ENCODE data around the gene SLC25A20. TPM values are rescaled to one million over a fixed set of nuclear protein-coding genes. Genes with fewer than 3 reads are reported as not detected.

Gene SLC25A20
- total RNA-seq, 1 experiment from 2014 or later: 12.2 TPM

- no peak for DNase-seq (ENCODE audit: low read depth, low spot score)
- CTCF ChIA-PET: no interaction called here
- Histone ChIP-seq H3K36me3 (ENCODE audit: control insufficient read depth, insufficient read depth, low read length) (no peaks in the 10 kb centered on the region), H3K4me1 (ENCODE audit: control insufficient read depth, insufficient read depth, low read length) (no peaks in the 10 kb centered on the region), H3K9me3 (ENCODE audit: control insufficient read depth, insufficient read depth, low read depth, low read length) (no peaks in the 10 kb centered on the region), H3K27ac (ENCODE audit: low read length) (no peak overlapping the region), H3K4me3 (ENCODE audit: low read depth in 2 of 2, low read length in 2 of 2) (no peak overlapping the region), H3K27me3 (ENCODE audit: control insufficient read depth, insufficient read depth, low read length) (no peaks in the 10 kb centered on the region)
- TF ChIP-seq, protein P1, sequence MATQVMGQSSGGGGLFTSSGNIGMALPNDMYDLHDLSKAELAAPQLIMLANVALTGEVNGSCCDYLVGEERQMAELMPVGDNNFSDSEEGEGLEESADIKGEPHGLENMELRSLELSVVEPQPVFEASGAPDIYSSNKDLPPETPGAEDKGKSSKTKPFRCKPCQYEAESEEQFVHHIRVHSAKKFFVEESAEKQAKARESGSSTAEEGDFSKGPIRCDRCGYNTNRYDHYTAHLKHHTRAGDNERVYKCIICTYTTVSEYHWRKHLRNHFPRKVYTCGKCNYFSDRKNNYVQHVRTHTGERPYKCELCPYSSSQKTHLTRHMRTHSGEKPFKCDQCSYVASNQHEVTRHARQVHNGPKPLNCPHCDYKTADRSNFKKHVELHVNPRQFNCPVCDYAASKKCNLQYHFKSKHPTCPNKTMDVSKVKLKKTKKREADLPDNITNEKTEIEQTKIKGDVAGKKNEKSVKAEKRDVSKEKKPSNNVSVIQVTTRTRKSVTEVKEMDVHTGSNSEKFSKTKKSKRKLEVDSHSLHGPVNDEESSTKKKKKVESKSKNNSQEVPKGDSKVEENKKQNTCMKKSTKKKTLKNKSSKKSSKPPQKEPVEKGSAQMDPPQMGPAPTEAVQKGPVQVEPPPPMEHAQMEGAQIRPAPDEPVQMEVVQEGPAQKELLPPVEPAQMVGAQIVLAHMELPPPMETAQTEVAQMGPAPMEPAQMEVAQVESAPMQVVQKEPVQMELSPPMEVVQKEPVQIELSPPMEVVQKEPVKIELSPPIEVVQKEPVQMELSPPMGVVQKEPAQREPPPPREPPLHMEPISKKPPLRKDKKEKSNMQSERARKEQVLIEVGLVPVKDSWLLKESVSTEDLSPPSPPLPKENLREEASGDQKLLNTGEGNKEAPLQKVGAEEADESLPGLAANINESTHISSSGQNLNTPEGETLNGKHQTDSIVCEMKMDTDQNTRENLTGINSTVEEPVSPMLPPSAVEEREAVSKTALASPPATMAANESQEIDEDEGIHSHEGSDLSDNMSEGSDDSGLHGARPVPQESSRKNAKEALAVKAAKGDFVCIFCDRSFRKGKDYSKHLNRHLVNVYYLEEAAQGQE (IDR thresholded peaks at IDR 0.05; ENCODE audit: insufficient read depth in 1 of 2, low read depth in 2 of 2, low read length in 1 of 2): no peak
- TF ChIP-seq CTCF (IDR thresholded peaks at IDR 0.05) (no peak), SIN3A (IDR thresholded peaks at IDR 0.05; ENCODE audit: borderline replicate concordance, insufficient read depth, low read depth, low read length) (no peak)
- no peak for ATAC-seq
- BruUV-seq (replicated peaks): no TSS peak
- intact Hi-C loops (cut with micrococcal nuclease; ENCODE audit: unreplicated experiment) (no loop called here), in situ Hi-C loops (cut with HindIII; ENCODE audit: low pct_unique_long_range_greater_than_20kb, low sequenced_read_pairs) (no loop called here)
- POLR2A ChIA-PET: no interaction called here
Observed at GRCh38 chr3:48837163-48837562, 61.5 kb downstream of the SLC25A20 start.

DNA sequence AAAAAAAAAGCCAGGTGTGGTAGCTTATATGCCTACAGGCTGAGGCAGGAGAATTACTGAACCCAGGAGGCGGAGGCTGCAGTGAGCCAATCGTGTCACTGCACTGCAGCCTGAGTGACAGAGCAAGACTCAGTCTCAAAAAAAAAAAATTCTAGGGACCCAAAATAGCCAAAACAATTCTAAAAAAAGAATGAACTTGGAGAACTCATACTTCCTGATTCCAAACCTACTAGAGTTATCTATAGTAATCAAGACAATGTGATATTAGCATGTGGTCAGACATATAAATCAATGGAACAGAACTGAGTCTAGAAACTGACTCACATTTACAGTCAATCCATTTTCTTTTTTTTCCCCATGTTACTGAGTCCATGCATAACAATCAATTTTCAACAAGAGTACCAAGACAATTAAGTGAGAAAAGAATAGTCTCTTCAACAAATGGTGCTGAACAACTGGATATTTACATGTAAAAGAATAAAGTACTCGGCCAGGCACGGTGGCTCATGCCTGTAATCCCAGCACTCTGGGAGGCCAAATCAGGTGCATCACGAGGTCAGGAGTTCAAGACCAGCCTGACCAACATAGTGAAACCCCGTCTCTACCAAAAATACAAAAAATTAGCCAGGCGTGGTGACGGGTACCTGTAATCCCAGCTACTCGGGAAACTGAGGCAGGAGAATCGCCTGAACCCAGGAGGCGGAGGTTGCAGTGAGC lies 62.9 kb downstream of the SLC25A20 start:
- in situ Hi-C loops (cut with HindIII; ENCODE audit: low pct_unique_long_range_greater_than_20kb, low sequenced_read_pairs): no loop called here
- BruUV-seq (replicated peaks): no TSS peak

More for the DNA sequence above, 62.9 kb downstream of the SLC25A20 start:
- intact Hi-C loops (cut with micrococcal nuclease; ENCODE audit: unreplicated experiment): no loop called here
- no peak overlapping the region for H3K27ac ChIP-seq (ENCODE audit: low read length)
- no peaks in the 10 kb centered on the region for H3K36me3 ChIP-seq (ENCODE audit: control insufficient read depth, insufficient read depth, low read length)
- CTCF ChIA-PET: no interaction called here
- no peak for TF ChIP-seq SIN3A (IDR thresholded peaks at IDR 0.05; ENCODE audit: borderline replicate concordance, insufficient read depth, low read depth, low read length)
- no peak for TF ChIP-seq CTCF (IDR thresholded peaks at IDR 0.05)
- no peak for TF ChIP-seq TCF7L2 (IDR thresholded peaks at IDR 0.05; ENCODE audit: low read depth, low read length)
- TF ChIP-seq POLR2AphosphoS5 (IDR thresholded peaks at IDR 0.05; ENCODE audit: low read depth, low read length): no peak
- TF ChIP-seq, protein P1 (IDR thresholded peaks at IDR 0.05; ENCODE audit: insufficient read depth in 1 of 2, low read depth in 2 of 2, low read length in 1 of 2): no peak
- POLR2A ChIA-PET: no interaction called here
- H3K4me3 ChIP-seq (ENCODE audit: low read depth in 2 of 2, low read length in 2 of 2): no peak overlapping the region
- DNase-seq (ENCODE audit: low read depth, low spot score): no peak
- no peaks in the 10 kb centered on the region for H3K9me3 ChIP-seq (ENCODE audit: control insufficient read depth, insufficient read depth, low read depth, low read length)
- no peaks in the 10 kb centered on the region for H3K27me3 ChIP-seq (ENCODE audit: control insufficient read depth, insufficient read depth, low read length)
- no peak for ATAC-seq
- H3K4me1 ChIP-seq (ENCODE audit: control insufficient read depth, insufficient read depth, low read length): no peaks in the 10 kb centered on the region

All from Panc1 (cell line).